Mammary epithelial cell (primary cell): ENCODE data around the gene NEK10.

Experiments used
- EZH2 ChIP-seq: IDR thresholded peaks from 2 replicates; pipeline ENCODE4 v1.6.1; 2012; ENCODE audit warnings: low read length, inconsistent platforms, borderline replicate concordance
- TF ChIP-seq, protein P1 (sequence below), 2 donors: IDR thresholded peaks in 1 of 2; conservative IDR thresholded peaks in 1 of 2; 2 replicates each; pipeline ENCODE4 v1.5.1; 2011 to 2012; ENCODE audit warnings: inconsistent platforms in 2 of 2, low read length in 2 of 2, mild to moderate bottlenecking in 2 of 2, control low read depth in 1 of 2, low read depth in 1 of 2; ENCODE audit not compliant: insufficient read depth in 1 of 2; ENCODE audit errors: extremely low read depth in 1 of 2

DNA sequence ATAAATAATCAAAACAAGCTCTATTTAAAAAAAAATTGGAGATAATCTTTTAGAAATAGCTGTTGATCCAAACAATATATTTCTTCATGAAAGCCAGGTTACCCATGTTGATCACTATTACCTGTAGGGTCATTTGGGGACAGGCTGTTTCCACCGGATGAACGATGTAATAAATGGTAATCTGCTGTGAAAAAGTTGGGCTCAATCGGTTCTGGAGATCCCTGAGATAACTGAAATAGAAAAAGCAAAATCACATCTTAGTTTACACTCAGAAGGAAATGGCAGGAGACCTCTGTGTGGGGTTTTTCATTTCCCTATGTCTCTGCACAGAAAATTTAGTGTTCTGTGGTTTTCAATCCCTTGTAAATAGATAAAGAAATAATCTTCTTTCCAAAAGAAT is 249.5 kb downstream of the NEK10 start:
- TF ChIP-seq, protein P1, sequence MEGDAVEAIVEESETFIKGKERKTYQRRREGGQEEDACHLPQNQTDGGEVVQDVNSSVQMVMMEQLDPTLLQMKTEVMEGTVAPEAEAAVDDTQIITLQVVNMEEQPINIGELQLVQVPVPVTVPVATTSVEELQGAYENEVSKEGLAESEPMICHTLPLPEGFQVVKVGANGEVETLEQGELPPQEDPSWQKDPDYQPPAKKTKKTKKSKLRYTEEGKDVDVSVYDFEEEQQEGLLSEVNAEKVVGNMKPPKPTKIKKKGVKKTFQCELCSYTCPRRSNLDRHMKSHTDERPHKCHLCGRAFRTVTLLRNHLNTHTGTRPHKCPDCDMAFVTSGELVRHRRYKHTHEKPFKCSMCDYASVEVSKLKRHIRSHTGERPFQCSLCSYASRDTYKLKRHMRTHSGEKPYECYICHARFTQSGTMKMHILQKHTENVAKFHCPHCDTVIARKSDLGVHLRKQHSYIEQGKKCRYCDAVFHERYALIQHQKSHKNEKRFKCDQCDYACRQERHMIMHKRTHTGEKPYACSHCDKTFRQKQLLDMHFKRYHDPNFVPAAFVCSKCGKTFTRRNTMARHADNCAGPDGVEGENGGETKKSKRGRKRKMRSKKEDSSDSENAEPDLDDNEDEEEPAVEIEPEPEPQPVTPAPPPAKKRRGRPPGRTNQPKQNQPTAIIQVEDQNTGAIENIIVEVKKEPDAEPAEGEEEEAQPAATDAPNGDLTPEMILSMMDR (conservative IDR thresholded peaks at IDR 0.05 in 1 of 2, IDR thresholded peaks at IDR 0.05 in 1 of 2; ENCODE audit: extremely low read depth in 1 of 2, insufficient read depth in 1 of 2, low read depth in 1 of 2, low read length in 2 of 2), result no peak
- no peak for TF ChIP-seq EZH2
